OCI-LY1 (cell line): ENCODE data around the gene NUP210.

Experiments used
- H2AFZ ChIP-seq: fragments of 200-600 bp; sonication (generic), shearing (Covaris generic); 2 replicates; pipeline ENCODE4 v1.6.0; 2014; ENCODE audit warnings: antibody characterized with exemption, mild to moderate bottlenecking, low read length
- H3F3A ChIP-seq: fragments of 200-600 bp; sonication (generic), shearing (Covaris generic); 2 replicates; pipeline ENCODE4 v1.6.0; 2014; ENCODE audit warnings: mild to moderate bottlenecking, antibody characterized with exemption, low read length, moderate library complexity; ENCODE audit not compliant: insufficient read depth
- H3K27ac ChIP-seq: fragments of 200-600 bp; sonication (generic); 2 replicates; pipeline ENCODE4 v1.5.1; 2014; ENCODE audit warnings: low read length, mixed run types, mild to moderate bottlenecking, low read depth; ENCODE audit not compliant: poor library complexity, severe bottlenecking
- H3K27me3 ChIP-seq: fragments of 200-600 bp; sonication (generic); 2 replicates; pipeline ENCODE4 v1.6.0; 2014; ENCODE audit warnings: antibody characterized with exemption, mild to moderate bottlenecking, low read length, moderate library complexity; ENCODE audit not compliant: insufficient read depth
- H3K36me3 ChIP-seq: fragments of 200-600 bp; sonication (generic); 2 replicates; pipeline ENCODE4 v1.6.1; 2014; ENCODE audit warnings: mild to moderate bottlenecking, antibody characterized with exemption, low read length, moderate library complexity, mixed read lengths; ENCODE audit not compliant: insufficient read depth
- H3K4me1 ChIP-seq: fragments of 200-600 bp; sonication (generic); 2 replicates; pipeline ENCODE4 v1.5.1; 2014; ENCODE audit warnings: mild to moderate bottlenecking, low read length, moderate library complexity; ENCODE audit not compliant: insufficient read depth, severe bottlenecking
- H3K4me2 ChIP-seq: fragments of 200-600 bp; sonication (generic), shearing (Covaris generic); 2 replicates; pipeline ENCODE4 v1.6.1; 2014; ENCODE audit warnings: low read length
- H3K4me3 ChIP-seq: fragments of 200-600 bp; sonication (generic); 2 replicates; pipeline ENCODE4 v1.5.1; 2014; ENCODE audit warnings: low read length, low read depth, mild to moderate bottlenecking, mixed read lengths; ENCODE audit not compliant: poor library complexity, severe bottlenecking
- H3K79me2 ChIP-seq: fragments of 200-600 bp; shearing (Covaris generic); 2 replicates; pipeline ENCODE4 v1.6.1; 2016; ENCODE audit warnings: mixed run types, low read length, mixed read lengths; ENCODE audit not compliant: insufficient read depth
- H3K9ac ChIP-seq: fragments of 200-600 bp; sonication (generic), shearing (Covaris generic); 2 replicates; pipeline ENCODE4 v1.6.1; 2014; ENCODE audit warnings: mild to moderate bottlenecking, low read length, mixed read lengths
- H3K9me2 ChIP-seq: fragments of 200-600 bp; sonication (generic), shearing (Covaris generic); 2 replicates; pipeline ENCODE4 v1.6.1; 2014; ENCODE audit warnings: low read depth, mild to moderate bottlenecking, low read length, mixed read lengths
- H3K9me3 ChIP-seq: fragments of 200-600 bp; shearing (Covaris generic); 2 replicates; pipeline ENCODE4 v1.6.1; 2014; ENCODE audit warnings: low read length, mixed read lengths
- H4K20me1 ChIP-seq: fragments of 200-600 bp; sonication (generic), shearing (Covaris generic); 2 replicates; pipeline ENCODE4 v1.6.0; 2016; ENCODE audit warnings: mild to moderate bottlenecking, low read length; ENCODE audit not compliant: insufficient read depth
- CTCF ChIP-seq: fragments of 200-600 bp; sonication (generic), shearing (Covaris generic); IDR thresholded peaks from 2 replicates; pipeline ENCODE4 v1.5.1; 2017; ENCODE audit warnings: mild to moderate bottlenecking, antibody characterized with exemption, low read length, moderate library complexity, mixed read lengths
- EZH2 ChIP-seq: fragments of 200-600 bp; sonication (generic), shearing (Covaris generic); IDR thresholded peaks from 2 replicates; pipeline ENCODE4 v1.8.0; 2017; ENCODE audit warnings: borderline replicate concordance, mixed run types, mild to moderate bottlenecking, antibody characterized with exemption, low read length, moderate library complexity, mixed read lengths

The NUP210 gene

GRCh38 chr3:13341229-13341905 lies 78.8 kb downstream of the NUP210 start:
- H3K4me2 ChIP-seq: no peak overlapping the region
- no peaks in the 10 kb centered on the region for H4K20me1 ChIP-seq
- H3K9ac ChIP-seq: no peak overlapping the region
- peaks cover 99% of the 10 kb centered on the region for H3K36me3 ChIP-seq
- TF ChIP-seq CTCF: no peak
- no peak for TF ChIP-seq EZH2
- H3K27ac ChIP-seq: no peak overlapping the region
- H3K4me1 ChIP-seq: peaks cover 6% of the 10 kb centered on the region
- no peak overlapping the region for H3K4me3 ChIP-seq
- H2AFZ ChIP-seq: no peak overlapping the region
- H3K79me2 ChIP-seq: no peaks in the 10 kb centered on the region
- H3K9me3 ChIP-seq: no peaks in the 10 kb centered on the region
- H3F3A ChIP-seq: no peaks in the 10 kb centered on the region
- no peaks in the 10 kb centered on the region for H3K27me3 ChIP-seq
- no peaks in the 10 kb centered on the region for H3K9me2 ChIP-seq

GRCh38 chr3:13339833-13340232 lies 80.3 kb downstream of the NUP210 start:
- no peak overlapping the region for H3K4me2 ChIP-seq
- H3K27ac ChIP-seq: no peak overlapping the region
- H2AFZ ChIP-seq: no peak overlapping the region
- peaks cover 21% of the 10 kb centered on the region for H3K4me1 ChIP-seq
- no peak overlapping the region for H3K9ac ChIP-seq
- H3F3A ChIP-seq: no peaks in the 10 kb centered on the region
- no peak for TF ChIP-seq EZH2
- TF ChIP-seq CTCF: no peak
- no peaks in the 10 kb centered on the region for H4K20me1 ChIP-seq
- H3K36me3 ChIP-seq: peaks cover 99% of the 10 kb centered on the region
- H3K9me2 ChIP-seq: no peaks in the 10 kb centered on the region
- no peaks in the 10 kb centered on the region for H3K79me2 ChIP-seq
- H3K4me3 ChIP-seq: no peak overlapping the region
- no peaks in the 10 kb centered on the region for H3K9me3 ChIP-seq
- H3K27me3 ChIP-seq: no peaks in the 10 kb centered on the region

- TF ChIP-seq CTCF: peak; percentile 15; the same call in 1 of the 2 replicates
- no peak for TF ChIP-seq EZH2
- Histone ChIP-seq H3K4me3 (no peak overlapping the region), H3K9me2 (no peaks in the 10 kb centered on the region), H3K9me3 (no peaks in the 10 kb centered on the region), H3F3A (no peaks in the 10 kb centered on the region), H3K4me2 (no peak overlapping the region), H3K27me3 (no peaks in the 10 kb centered on the region), H3K79me2 (no peaks in the 10 kb centered on the region), H3K9ac (no peak overlapping the region), H3K4me1 (peaks cover 30% of the 10 kb centered on the region), H4K20me1 (no peaks in the 10 kb centered on the region), H2AFZ (no peak overlapping the region), H3K36me3 (peaks cover 100% of the 10 kb centered on the region), H3K27ac (no peak overlapping the region)
Measured at GRCh38 chr3:13338996-13339395, 81.1 kb downstream of the NUP210 start.
